Peyer's patch (tissue), 4 donors: ENCODE data around the gene PELI1. TPM values are rescaled to one million over a fixed set of nuclear protein-coding genes. Genes with fewer than 3 reads are reported as not detected.

Experiments used
- DNase-seq, 3 donors: peaks; one replicate each; pipeline ENCODE4 v3.0.0-alpha.2; 2017 to 2019
- H3K27ac ChIP-seq, 4 donors: fragments of 200-600 bp; sonication (generic); one replicate each; pipeline ENCODE4 v1.5.1; 2016 to 2019
- H3K27me3 ChIP-seq, 2 donors: fragments of 200-600 bp; sonication (generic); one replicate each; pipeline ENCODE4 v1.5.1; 2019
- H3K36me3 ChIP-seq, 3 donors: fragments of 200-600 bp; sonication (generic); one replicate each; pipeline ENCODE4 v1.5.1; 2016 to 2019
- H3K4me1 ChIP-seq, 4 donors: fragments of 200-600 bp; sonication (generic); one replicate each; pipeline ENCODE4 v1.5.1; 2016 to 2019
- H3K4me3 ChIP-seq, 4 donors: fragments of 200-600 bp; sonication (generic); 1 replicate in 3 of 4; 2 replicates in 1 of 4; pipeline ENCODE4 v1.5.1; 2016 to 2019; ENCODE audit warnings: mild to moderate bottlenecking in 1 of 4
- H3K9me3 ChIP-seq, 4 donors: fragments of 200-600 bp; sonication (generic); one replicate each; pipeline ENCODE4 v1.5.1; 2016 to 2019; ENCODE audit warnings: mild to moderate bottlenecking in 1 of 4
- POLR2A ChIP-seq, 2 donors: fragments of 450-650 bp; IDR thresholded peaks; one replicate each; pipeline ENCODE4 v1.5.1; 2017; ENCODE audit warnings: antibody characterized with exemption in 2 of 2, mild to moderate bottlenecking in 2 of 2, moderate library complexity in 2 of 2
- total RNA-seq, 4 donors: library from RNA; depleted of rRNA; stranded (reverse); fragments of >200 nt; gene quantifications; one replicate each; pipeline ENCODE4 v1.1.0, GENCODE V29; 2016
- TF ChIP-seq, protein P1 (sequence below), 6 experiments: fragments of 450-650 bp in 4 of 6; fragments of 200-600 bp in 2 of 6; sonication (generic) in 1 of 6; IDR thresholded peaks; one replicate each; pipeline ENCODE4 v1.5.1; 2017 to 2019; ENCODE audit warnings: antibody characterized with exemption in 6 of 6, mild to moderate bottlenecking in 3 of 6, moderate library complexity in 1 of 6

The PELI1 gene
- total RNA-seq, 4 donors from 2014 or later: 22.3 to 45.7 (median 40.2) TPM

GRCh38 chr2:64165706-64166105 lies 21.5 kb upstream of the PELI1 start:
- Histone ChIP-seq H3K36me3 (no peaks in the 10 kb centered on the region), H3K4me1 (no peaks in the 10 kb centered on the region), H3K4me3 (no peak overlapping the region), H3K9me3 (no peaks in the 10 kb centered on the region), H3K27ac (no peak overlapping the region), H3K27me3 (no peaks in the 10 kb centered on the region)
- no peak for DNase-seq
- TF ChIP-seq, protein P1, sequence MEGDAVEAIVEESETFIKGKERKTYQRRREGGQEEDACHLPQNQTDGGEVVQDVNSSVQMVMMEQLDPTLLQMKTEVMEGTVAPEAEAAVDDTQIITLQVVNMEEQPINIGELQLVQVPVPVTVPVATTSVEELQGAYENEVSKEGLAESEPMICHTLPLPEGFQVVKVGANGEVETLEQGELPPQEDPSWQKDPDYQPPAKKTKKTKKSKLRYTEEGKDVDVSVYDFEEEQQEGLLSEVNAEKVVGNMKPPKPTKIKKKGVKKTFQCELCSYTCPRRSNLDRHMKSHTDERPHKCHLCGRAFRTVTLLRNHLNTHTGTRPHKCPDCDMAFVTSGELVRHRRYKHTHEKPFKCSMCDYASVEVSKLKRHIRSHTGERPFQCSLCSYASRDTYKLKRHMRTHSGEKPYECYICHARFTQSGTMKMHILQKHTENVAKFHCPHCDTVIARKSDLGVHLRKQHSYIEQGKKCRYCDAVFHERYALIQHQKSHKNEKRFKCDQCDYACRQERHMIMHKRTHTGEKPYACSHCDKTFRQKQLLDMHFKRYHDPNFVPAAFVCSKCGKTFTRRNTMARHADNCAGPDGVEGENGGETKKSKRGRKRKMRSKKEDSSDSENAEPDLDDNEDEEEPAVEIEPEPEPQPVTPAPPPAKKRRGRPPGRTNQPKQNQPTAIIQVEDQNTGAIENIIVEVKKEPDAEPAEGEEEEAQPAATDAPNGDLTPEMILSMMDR (IDR thresholded peaks at IDR 0.05): no peak
- TF ChIP-seq POLR2A (IDR thresholded peaks at IDR 0.05): no peak

DNA sequence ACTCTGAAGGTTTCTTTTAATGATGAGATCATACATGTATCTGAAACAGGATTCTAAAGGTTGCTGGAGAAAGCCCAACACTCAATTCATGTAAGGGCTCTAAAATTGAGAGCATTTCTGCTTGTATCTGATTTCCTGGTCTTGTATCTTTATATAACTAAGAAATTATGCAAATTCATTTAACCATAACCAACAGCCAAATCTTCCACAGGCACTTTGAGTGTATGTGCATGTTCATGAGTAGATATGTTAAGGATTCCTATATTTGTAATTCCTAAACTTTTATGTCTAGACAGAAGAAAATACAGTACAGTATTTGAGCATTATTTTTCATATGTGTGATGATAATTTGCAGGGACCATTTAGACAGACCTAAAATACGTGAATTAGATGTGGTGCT lies 20.4 kb upstream of the PELI1 start:
- TF ChIP-seq, protein P1 (IDR thresholded peaks at IDR 0.05): no peak
- TF ChIP-seq POLR2A (IDR thresholded peaks at IDR 0.05): no peak
- no peak for DNase-seq
- Histone ChIP-seq H3K27me3 (no peaks in the 10 kb centered on the region), H3K27ac (no peak overlapping the region), H3K4me3 (no peak overlapping the region), H3K36me3 (no peaks in the 10 kb centered on the region), H3K9me3 (no peaks in the 10 kb centered on the region), H3K4me1 (no peaks in the 10 kb centered on the region)

- no peak overlapping the region for H3K4me3 ChIP-seq
- H3K27ac ChIP-seq: no peak overlapping the region
- H3K4me1 ChIP-seq: peaks cover 0 to 6% (median 0%) of the 10 kb centered on the region in 4 donors
- TF ChIP-seq, protein P1 (IDR thresholded peaks at IDR 0.05): no peak
- no peaks in the 10 kb centered on the region for H3K9me3 ChIP-seq
- H3K27me3 ChIP-seq: no peaks in the 10 kb centered on the region
- H3K36me3 ChIP-seq: no peaks in the 10 kb centered on the region
- DNase-seq: no peak
Observed at GRCh38 chr2:64162516-64162915, 18.3 kb upstream of the PELI1 start.

DNA sequence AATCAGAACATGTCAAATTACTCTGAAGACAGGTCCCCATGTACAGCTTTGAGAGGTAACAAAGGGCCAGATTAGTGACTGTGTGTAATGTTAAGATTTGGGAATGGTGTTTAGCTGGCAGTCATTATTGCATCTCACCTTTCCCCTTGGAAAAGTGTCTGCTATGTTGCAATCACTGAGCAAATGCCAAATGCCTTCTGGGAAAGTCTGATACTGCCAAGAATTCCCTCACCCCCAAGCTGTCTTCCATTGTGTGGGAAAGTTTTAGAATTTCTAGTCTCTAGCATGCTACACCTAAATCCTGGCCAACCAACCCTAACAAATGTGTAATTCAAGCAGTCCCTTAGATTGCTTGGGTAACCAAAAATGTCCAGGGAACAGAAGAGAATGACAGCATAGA lies 13.6 kb upstream of the PELI1 start:
- Histone ChIP-seq H3K36me3 (no peaks in the 10 kb centered on the region), H3K9me3 (no peaks in the 10 kb centered on the region), H3K4me1 (peaks cover 0 to 6% (median 0%) of the 10 kb centered on the region in 4 donors), H3K27ac (no peak overlapping the region), H3K4me3 (no peak overlapping the region), H3K27me3 (no peaks in the 10 kb centered on the region)
- DNase-seq: no peak
- TF ChIP-seq, protein P1 (IDR thresholded peaks at IDR 0.05): no peak
- no peak for TF ChIP-seq POLR2A (IDR thresholded peaks at IDR 0.05)

DNA sequence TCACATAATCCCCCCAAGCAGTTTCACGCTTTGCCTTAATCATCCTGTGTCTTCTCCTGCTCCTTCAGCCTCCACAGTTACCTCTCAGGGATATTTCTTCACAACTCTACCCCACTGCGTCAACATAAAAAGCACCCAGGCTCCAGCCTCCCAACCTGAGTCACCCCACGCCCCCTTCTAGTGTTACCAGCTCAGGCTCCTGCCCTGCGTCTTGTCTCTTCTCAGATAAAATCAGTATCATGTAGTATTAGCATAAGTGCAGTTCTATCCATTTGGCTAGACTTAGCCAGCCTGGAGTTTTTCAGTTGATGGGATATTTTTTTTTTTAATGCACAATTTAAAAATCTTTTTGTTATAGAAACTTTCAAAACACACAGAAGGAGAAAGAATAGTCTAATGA lies 9.6 kb upstream of the PELI1 start:
- peaks cover 0 to 6% (median 0%) of the 10 kb centered on the region in 4 donors for H3K4me1 ChIP-seq
- TF ChIP-seq POLR2A (IDR thresholded peaks at IDR 0.05): no peak
- TF ChIP-seq, protein P1 (IDR thresholded peaks at IDR 0.05): no peak
- H3K4me3 ChIP-seq: no peak overlapping the region
- no peak for DNase-seq
- H3K9me3 ChIP-seq: no peaks in the 10 kb centered on the region
- no peaks in the 10 kb centered on the region for H3K36me3 ChIP-seq
- no peaks in the 10 kb centered on the region for H3K27me3 ChIP-seq
- H3K27ac ChIP-seq: no peak overlapping the region

DNA sequence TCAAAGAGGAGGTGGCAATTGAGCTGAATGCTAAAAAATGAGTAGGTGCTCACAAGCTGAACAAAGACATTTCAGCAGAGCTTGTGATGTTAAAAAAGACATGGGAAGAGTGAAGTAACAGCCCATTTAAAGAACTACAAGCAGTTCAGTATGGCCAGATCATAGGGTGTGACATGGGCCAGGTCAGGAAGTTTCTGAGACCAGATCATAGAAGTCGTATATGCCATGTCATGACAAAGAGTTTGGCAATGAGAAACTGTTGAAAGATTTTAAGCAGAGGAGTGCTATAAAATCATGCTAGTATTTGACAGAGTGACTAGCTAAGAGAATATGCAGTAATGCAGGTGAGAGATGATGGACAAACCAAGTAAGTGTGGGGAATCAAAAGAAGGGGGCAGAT lies 7.3 kb upstream of the PELI1 start:
- no peaks in the 10 kb centered on the region for H3K4me1 ChIP-seq
- no peaks in the 10 kb centered on the region for H3K9me3 ChIP-seq
- no peaks in the 10 kb centered on the region for H3K27me3 ChIP-seq
- no peak overlapping the region for H3K27ac ChIP-seq
- DNase-seq: no peak
- TF ChIP-seq, protein P1 (IDR thresholded peaks at IDR 0.05): no peak
- no peak for TF ChIP-seq POLR2A (IDR thresholded peaks at IDR 0.05)
- no peak overlapping the region for H3K4me3 ChIP-seq
- no peaks in the 10 kb centered on the region for H3K36me3 ChIP-seq
